GM12878 (cell line): ENCODE data around the gene ANP32E. TPM values are rescaled to one million over a fixed set of nuclear protein-coding genes. Genes with fewer than 3 reads are reported as not detected.

Source experiments
- ASH2L ChIP-seq: fragments of 300-600, 200-600 bp; sonication (generic); IDR thresholded peaks from 2 replicates; pipeline ENCODE4 v1.6.1; 2017; ENCODE audit warnings: low read depth, mild to moderate bottlenecking, borderline replicate concordance
- CREM ChIP-seq: IDR thresholded peaks from 2 replicates; pipeline ENCODE4 v1.6.1; 2014; ENCODE audit warnings: antibody characterized with exemption, low read depth
- EED ChIP-seq: sonication (generic); IDR thresholded peaks from 2 replicates; pipeline ENCODE4 v1.6.1; 2016; ENCODE audit warnings: antibody characterized with exemption, low read depth
- MTA2 ChIP-seq: fragments of 450-650 bp; IDR thresholded peaks from 2 replicates; pipeline ENCODE4 v1.6.1; 2016; ENCODE audit warnings: low read depth, mild to moderate bottlenecking, moderate library complexity
- NR2F1 ChIP-seq: fragments of 450-650 bp; conservative IDR thresholded peaks from 2 replicates; pipeline ENCODE4 v1.6.1; 2017; ENCODE audit warnings: mild to moderate bottlenecking
- RB1 ChIP-seq: fragments of 450-650 bp; formaldehyde crosslinking; IDR thresholded peaks from 2 replicates; pipeline ENCODE4 v1.6.1; 2017; ENCODE audit warnings: mild to moderate bottlenecking, borderline replicate concordance
- SIX5 ChIP-seq: IDR thresholded peaks from 2 replicates; pipeline ENCODE4 v1.6.1; 2011; ENCODE audit warnings: mild to moderate bottlenecking, low read depth, low read length, moderate library complexity; ENCODE audit not compliant: severe bottlenecking
- SMAD5 ChIP-seq: IDR thresholded peaks from 2 replicates; pipeline ENCODE4 v1.6.1; 2016; ENCODE audit warnings: antibody characterized with exemption, low read depth
- SPI1 ChIP-seq: IDR thresholded peaks from 2 replicates; pipeline ENCODE4 v1.6.1; 2011; ENCODE audit warnings: low read depth, mild to moderate bottlenecking, low read length, moderate library complexity, borderline replicate concordance; ENCODE audit not compliant: insufficient read depth
- polyA plus RNA-seq, 11 experiments: library from polyadenylated mRNA; depleted of rRNA in 4 of 11; unstranded in 6 of 11; stranded (reverse) in 5 of 11; fragments of >200 nt; fragmentation: Nextera tagmentation in 4 of 11; fragmentation: Illumina TruSeq in 1 of 11; extraction: Ambion mirVana in 4 of 11; extraction: Trizol in 1 of 11; gene quantifications; 1 replicate in 1 of 11; 2 replicates in 10 of 11; pipeline versions ENCODE4 v1.2.1 to v1.2.3, GENCODE V29; 2011 to 2016; ENCODE audit warnings: inconsistent platforms in 2 of 11, missing spikeins in 2 of 11, low read depth in 1 of 11
- total RNA-seq, 4 experiments: library from RNA; depleted of rRNA in 3 of 4; stranded (reverse); fragments of >200 nt in 3 of 4; fragmentation: Illumina TruSeq in 1 of 4; extraction: Trizol in 1 of 4; gene quantifications; 2 replicates each; pipeline versions ENCODE4 v1.2.1 to v1.2.3, GENCODE V29; 2013 to 2021
- TF ChIP-seq, protein P1 (sequence below): fragments of 150-350 bp; IDR thresholded peaks from 2 replicates; pipeline ENCODE4 v1.6.1; 2014; ENCODE audit warnings: mild to moderate bottlenecking, low read depth, low read length
- TF ChIP-seq, protein P2 (sequence below): IDR thresholded peaks from 2 replicates; pipeline ENCODE4 v1.6.1; 2011; ENCODE audit warnings: borderline replicate concordance, low read depth, mild to moderate bottlenecking, moderate library complexity, low read length; ENCODE audit not compliant: insufficient read depth, poor library complexity, severe bottlenecking
- TF ChIP-seq, protein P3 (sequence below): fragments of 450-650 bp; IDR thresholded peaks from 2 replicates; pipeline ENCODE4 v1.6.1; 2017; ENCODE audit warnings: mild to moderate bottlenecking, moderate library complexity
- TF ChIP-seq, protein P4 (sequence below): fragments of 450-650 bp; IDR thresholded peaks from 2 replicates; pipeline ENCODE4 v1.6.1; 2016; ENCODE audit warnings: mild to moderate bottlenecking
- TF ChIP-seq, protein P5 (sequence below): IDR thresholded peaks from 2 replicates; pipeline ENCODE4 v1.6.1; 2012; ENCODE audit warnings: low read length, inconsistent platforms
- TF ChIP-seq, protein P6 (sequence below): fragments of 450-650 bp; formaldehyde crosslinking; IDR thresholded peaks from 2 replicates; pipeline ENCODE4 v1.4.0; 2022; ENCODE audit warnings: mild to moderate bottlenecking, moderate library complexity

ANP32E gene
- total and polyA plus RNA-seq, 10 of the 15 experiments (the other 5 are each of a cell fraction or from before 2014, with no cell fraction given): 59.2 to 250 (median 121) TPM

DNA sequence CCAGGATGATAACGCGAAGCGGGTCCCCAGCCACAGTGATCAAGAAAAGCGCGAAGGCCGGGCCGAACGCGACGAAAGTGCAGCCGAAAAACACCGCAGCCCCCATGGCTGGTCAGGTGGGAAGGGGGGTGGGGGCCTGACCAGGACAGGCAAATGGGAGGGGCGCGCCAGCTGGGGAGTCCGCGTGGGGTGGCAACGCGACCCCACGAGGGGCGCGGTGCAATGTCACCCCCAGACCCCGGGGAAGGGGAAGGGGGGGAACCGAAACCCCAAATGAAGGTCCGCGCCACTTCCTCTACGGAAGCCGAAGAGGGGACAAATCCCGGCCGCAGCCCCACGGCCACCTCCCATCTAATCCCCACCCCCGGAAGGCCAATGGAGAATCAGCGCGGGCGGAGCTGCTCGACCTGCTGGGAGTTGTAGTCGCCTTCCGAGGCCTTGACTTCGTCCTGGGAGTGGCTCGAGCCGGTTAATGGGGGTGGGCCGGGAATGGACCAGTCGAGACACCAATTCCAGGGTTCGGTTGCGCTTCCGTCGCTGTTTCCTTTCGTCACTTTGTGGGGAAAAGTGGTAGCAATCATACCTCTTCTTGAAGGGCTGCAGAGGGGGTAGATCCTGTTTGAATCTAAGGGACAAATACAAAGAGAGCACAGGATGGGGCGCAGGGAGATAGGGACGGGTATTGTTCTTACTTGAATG, 32.9 kb upstream of the ANP32E start, which contains the start of gene APH1A (continued):
- TF ChIP-seq, protein P1, sequence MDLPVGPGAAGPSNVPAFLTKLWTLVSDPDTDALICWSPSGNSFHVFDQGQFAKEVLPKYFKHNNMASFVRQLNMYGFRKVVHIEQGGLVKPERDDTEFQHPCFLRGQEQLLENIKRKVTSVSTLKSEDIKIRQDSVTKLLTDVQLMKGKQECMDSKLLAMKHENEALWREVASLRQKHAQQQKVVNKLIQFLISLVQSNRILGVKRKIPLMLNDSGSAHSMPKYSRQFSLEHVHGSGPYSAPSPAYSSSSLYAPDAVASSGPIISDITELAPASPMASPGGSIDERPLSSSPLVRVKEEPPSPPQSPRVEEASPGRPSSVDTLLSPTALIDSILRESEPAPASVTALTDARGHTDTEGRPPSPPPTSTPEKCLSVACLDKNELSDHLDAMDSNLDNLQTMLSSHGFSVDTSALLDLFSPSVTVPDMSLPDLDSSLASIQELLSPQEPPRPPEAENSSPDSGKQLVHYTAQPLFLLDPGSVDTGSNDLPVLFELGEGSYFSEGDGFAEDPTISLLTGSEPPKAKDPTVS: no peak
- TF ChIP-seq MTA2: peak; percentile 40; the same call in 1 of the 2 replicates
- TF ChIP-seq, protein P2, sequence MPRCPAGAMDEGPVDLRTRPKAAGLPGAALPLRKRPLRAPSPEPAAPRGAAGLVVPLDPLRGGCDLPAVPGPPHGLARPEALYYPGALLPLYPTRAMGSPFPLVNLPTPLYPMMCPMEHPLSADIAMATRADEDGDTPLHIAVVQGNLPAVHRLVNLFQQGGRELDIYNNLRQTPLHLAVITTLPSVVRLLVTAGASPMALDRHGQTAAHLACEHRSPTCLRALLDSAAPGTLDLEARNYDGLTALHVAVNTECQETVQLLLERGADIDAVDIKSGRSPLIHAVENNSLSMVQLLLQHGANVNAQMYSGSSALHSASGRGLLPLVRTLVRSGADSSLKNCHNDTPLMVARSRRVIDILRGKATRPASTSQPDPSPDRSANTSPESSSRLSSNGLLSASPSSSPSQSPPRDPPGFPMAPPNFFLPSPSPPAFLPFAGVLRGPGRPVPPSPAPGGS: no peak
- TF ChIP-seq NR2F1: 0 out of 2 replicates have a peak, but pooled peaks have one; percentile 45
- TF ChIP-seq SPI1: peak; percentile 79
- TF ChIP-seq CREM: peak; percentile 70; the same call in 1 of the 2 replicates
- peak; percentile 22; the same call in 1 of the 2 replicates for TF ChIP-seq EED
- TF ChIP-seq, protein P3, sequence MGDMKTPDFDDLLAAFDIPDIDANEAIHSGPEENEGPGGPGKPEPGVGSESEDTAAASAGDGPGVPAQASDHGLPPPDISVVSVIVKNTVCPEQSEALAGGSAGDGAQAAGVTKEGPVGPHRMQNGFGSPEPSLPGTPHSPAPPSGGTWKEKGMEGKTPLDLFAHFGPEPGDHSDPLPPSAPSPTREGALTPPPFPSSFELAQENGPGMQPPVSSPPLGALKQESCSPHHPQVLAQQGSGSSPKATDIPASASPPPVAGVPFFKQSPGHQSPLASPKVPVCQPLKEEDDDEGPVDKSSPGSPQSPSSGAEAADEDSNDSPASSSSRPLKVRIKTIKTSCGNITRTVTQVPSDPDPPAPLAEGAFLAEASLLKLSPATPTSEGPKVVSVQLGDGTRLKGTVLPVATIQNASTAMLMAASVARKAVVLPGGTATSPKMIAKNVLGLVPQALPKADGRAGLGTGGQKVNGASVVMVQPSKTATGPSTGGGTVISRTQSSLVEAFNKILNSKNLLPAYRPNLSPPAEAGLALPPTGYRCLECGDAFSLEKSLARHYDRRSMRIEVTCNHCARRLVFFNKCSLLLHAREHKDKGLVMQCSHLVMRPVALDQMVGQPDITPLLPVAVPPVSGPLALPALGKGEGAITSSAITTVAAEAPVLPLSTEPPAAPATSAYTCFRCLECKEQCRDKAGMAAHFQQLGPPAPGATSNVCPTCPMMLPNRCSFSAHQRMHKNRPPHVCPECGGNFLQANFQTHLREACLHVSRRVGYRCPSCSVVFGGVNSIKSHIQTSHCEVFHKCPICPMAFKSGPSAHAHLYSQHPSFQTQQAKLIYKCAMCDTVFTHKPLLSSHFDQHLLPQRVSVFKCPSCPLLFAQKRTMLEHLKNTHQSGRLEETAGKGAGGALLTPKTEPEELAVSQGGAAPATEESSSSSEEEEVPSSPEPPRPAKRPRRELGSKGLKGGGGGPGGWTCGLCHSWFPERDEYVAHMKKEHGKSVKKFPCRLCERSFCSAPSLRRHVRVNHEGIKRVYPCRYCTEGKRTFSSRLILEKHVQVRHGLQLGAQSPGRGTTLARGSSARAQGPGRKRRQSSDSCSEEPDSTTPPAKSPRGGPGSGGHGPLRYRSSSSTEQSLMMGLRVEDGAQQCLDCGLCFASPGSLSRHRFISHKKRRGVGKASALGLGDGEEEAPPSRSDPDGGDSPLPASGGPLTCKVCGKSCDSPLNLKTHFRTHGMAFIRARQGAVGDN: peak; percentile 49
- TF ChIP-seq, protein P4, sequence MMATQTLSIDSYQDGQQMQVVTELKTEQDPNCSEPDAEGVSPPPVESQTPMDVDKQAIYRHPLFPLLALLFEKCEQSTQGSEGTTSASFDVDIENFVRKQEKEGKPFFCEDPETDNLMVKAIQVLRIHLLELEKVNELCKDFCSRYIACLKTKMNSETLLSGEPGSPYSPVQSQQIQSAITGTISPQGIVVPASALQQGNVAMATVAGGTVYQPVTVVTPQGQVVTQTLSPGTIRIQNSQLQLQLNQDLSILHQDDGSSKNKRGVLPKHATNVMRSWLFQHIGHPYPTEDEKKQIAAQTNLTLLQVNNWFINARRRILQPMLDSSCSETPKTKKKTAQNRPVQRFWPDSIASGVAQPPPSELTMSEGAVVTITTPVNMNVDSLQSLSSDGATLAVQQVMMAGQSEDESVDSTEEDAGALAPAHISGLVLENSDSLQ: no peak
- peak; percentile 36; the same call in 1 of the 2 replicates for TF ChIP-seq RB1
- TF ChIP-seq SIX5: peak; percentile 89
- 0 out of 2 replicates have a peak, but pooled peaks have one; percentile 45 for TF ChIP-seq ASH2L
- TF ChIP-seq, protein P5, sequence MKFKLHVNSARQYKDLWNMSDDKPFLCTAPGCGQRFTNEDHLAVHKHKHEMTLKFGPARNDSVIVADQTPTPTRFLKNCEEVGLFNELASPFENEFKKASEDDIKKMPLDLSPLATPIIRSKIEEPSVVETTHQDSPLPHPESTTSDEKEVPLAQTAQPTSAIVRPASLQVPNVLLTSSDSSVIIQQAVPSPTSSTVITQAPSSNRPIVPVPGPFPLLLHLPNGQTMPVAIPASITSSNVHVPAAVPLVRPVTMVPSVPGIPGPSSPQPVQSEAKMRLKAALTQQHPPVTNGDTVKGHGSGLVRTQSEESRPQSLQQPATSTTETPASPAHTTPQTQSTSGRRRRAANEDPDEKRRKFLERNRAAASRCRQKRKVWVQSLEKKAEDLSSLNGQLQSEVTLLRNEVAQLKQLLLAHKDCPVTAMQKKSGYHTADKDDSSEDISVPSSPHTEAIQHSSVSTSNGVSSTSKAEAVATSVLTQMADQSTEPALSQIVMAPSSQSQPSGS: no peak
- peak; percentile 46; the same call in 1 of the 2 replicates for TF ChIP-seq SMAD5
- TF ChIP-seq, protein P6, sequence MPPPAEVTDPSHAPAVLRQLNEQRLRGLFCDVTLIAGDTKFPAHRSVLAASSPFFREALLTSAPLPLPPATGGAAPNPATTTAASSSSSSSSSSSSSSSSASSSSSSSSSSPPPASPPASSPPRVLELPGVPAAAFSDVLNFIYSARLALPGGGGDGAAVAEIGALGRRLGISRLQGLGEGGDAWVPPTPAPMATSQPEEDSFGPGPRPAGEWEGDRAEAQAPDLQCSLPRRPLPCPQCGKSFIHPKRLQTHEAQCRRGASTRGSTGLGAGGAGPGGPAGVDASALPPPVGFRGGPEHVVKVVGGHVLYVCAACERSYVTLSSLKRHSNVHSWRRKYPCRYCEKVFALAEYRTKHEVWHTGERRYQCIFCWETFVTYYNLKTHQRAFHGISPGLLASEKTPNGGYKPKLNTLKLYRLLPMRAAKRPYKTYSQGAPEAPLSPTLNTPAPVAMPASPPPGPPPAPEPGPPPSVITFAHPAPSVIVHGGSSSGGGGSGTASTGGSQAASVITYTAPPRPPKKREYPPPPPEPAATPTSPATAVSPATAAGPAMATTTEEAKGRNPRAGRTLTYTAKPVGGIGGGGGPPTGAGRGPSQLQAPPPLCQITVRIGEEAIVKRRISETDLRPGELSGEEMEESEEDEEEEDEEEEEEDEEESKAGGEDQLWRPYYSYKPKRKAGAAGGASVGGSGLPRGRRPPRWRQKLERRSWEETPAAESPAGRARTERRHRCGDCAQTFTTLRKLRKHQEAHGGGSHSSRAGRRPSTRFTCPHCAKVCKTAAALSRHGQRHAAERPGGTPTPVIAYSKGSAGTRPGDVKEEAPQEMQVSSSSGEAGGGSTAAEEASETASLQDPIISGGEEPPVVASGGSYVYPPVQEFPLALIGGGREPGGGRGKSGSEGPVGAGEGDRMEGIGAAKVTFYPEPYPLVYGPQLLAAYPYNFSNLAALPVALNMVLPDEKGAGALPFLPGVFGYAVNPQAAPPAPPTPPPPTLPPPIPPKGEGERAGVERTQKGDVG: no peak
